BJ (cell line): ENCODE measurements around the gene PGS1. TPM values are rescaled to one million over a fixed set of nuclear protein-coding genes. Genes with fewer than 3 reads are reported as not detected.

Experiments used
- CTCF ChIA-PET: fragments of 350-600 bp; formaldehyde crosslinking; extraction: SDS; loops from one replicate; lab custom pipeline; 2021; ENCODE audit warnings: antibody characterized with exemption, inconsistent platforms; lab: Yijun Ruan, JAX
- POLR2A ChIA-PET: fragments of 300-600 bp; sonication (Branson Sonifier 250); formaldehyde crosslinking; extraction: SDS; loops from one replicate; lab custom pipeline; 2021; ENCODE audit warnings: antibody characterized with exemption; lab: Charles Lee
- DNase-seq: peaks from one replicate; pipeline ENCODE4 v3.0.0-alpha.2; 2011; ENCODE audit warnings: low read depth
- H3K27me3 ChIP-seq: 2 replicates; pipeline ENCODE4 v1.6.0; 2011; ENCODE audit warnings: low read length; ENCODE audit not compliant: control insufficient read depth, insufficient read depth
- H3K36me3 ChIP-seq: 2 replicates; pipeline ENCODE4 v1.5.1; 2011; ENCODE audit warnings: low read length; ENCODE audit not compliant: control insufficient read depth, insufficient read depth
- H3K4me3 ChIP-seq: 2 replicates; pipeline ENCODE4 v1.5.1; 2011; ENCODE audit warnings: low read depth, mild to moderate bottlenecking, control low read depth, low read length
- CTCF ChIP-seq: IDR thresholded peaks from 2 replicates; pipeline ENCODE4 v1.5.1; 2011; ENCODE audit warnings: low read depth, mild to moderate bottlenecking, control low read depth, inconsistent platforms, low read length, moderate library complexity; ENCODE audit not compliant: insufficient read depth
- polyA plus RNA-seq: library from polyadenylated mRNA; depleted of rRNA; stranded (reverse); fragments of >200 nt; gene quantifications from 2 replicates; pipeline ENCODE4 v1.2.3, GENCODE V29; 2011

The PGS1 gene
- polyA plus RNA-seq, 1 experiment = 37.7 TPM

- TF ChIP-seq CTCF = no peak
- ChIA-PET POLR2A (no interaction called here), CTCF (no interaction called here)
- H3K4me3 ChIP-seq = no peak overlapping the region
- no peaks in the 10 kb centered on the region for H3K27me3 ChIP-seq
- DNase-seq = no peak
- H3K36me3 ChIP-seq = no peaks in the 10 kb centered on the region
Observed at GRCh38 chr17:78458736-78459335, 80.4 kb downstream of the PGS1 start.

- no peak for DNase-seq
- ChIA-PET POLR2A (no interaction called here), CTCF (interaction anchor here (0.9 kb wide), 1 partner anchor 15 kb away, joined by 3 read pairs; no protein-coding TSS in a partner anchor)
- no peaks in the 10 kb centered on the region for H3K36me3 ChIP-seq
- no peak for TF ChIP-seq CTCF
- H3K4me3 ChIP-seq = no peak overlapping the region
- H3K27me3 ChIP-seq = no peaks in the 10 kb centered on the region
Observed at GRCh38 chr17:78459696-78460095, 81.2 kb downstream of the PGS1 start.

GRCh38 chr17:78460176-78460675 is 81.8 kb downstream of the PGS1 start:
- DNase-seq = no peak
- no peak for TF ChIP-seq CTCF
- Histone ChIP-seq H3K27me3 (no peaks in the 10 kb centered on the region), H3K36me3 (no peaks in the 10 kb centered on the region), H3K4me3 (no peak overlapping the region)
- ChIA-PET POLR2A (no interaction called here), CTCF (interaction anchor here (0.9 kb wide), 1 partner anchor 15 kb away, joined by 3 read pairs; no protein-coding TSS in a partner anchor)

GRCh38 chr17:78460951-78461798 is 82.7 kb downstream of the PGS1 start:
- no peak for DNase-seq
- H3K27me3 ChIP-seq = no peaks in the 10 kb centered on the region
- no peak overlapping the region for H3K4me3 ChIP-seq
- ChIA-PET CTCF (no interaction called here), POLR2A (no interaction called here)
- H3K36me3 ChIP-seq = no peaks in the 10 kb centered on the region
- TF ChIP-seq CTCF = no peak

- ChIA-PET CTCF (interaction anchor here (0.5 kb wide), 1 partner anchor 16 kb away, joined by 3 read pairs; no protein-coding TSS in a partner anchor), POLR2A (no interaction called here)
- no peaks in the 10 kb centered on the region for H3K36me3 ChIP-seq
- no peak for TF ChIP-seq CTCF
- no peaks in the 10 kb centered on the region for H3K27me3 ChIP-seq
- DNase-seq = no peak
- no peak overlapping the region for H3K4me3 ChIP-seq
Observed at GRCh38 chr17:78461799-78462053, 83.3 kb downstream of the PGS1 start.
